Esophagus muscularis mucosa (tissue), 4 donors: Measurements from ENCODE around the gene ZNF638. TPM values are rescaled to one million over a fixed set of nuclear protein-coding genes. Genes with fewer than 3 reads are reported as not detected.

Experiments used
- DNase-seq: peaks from one replicate; pipeline ENCODE4 v3.0.0-alpha.2; 2017; ENCODE audit errors: extremely low spot score
- H3K27ac ChIP-seq, 4 donors: fragments of 200-600 bp; sonication (generic); replicated peaks in 1 of 4; 1 replicate in 3 of 4; 2 replicates in 1 of 4; pipeline ENCODE4 v1.5.1; 2016 to 2019; ENCODE audit warnings: mild to moderate bottlenecking in 1 of 4
- H3K27me3 ChIP-seq, 4 donors: fragments of 200-600 bp; sonication (generic); one replicate each; pipeline versions ENCODE4 v1.5.1 to v1.6.0; 2016 to 2019
- H3K36me3 ChIP-seq, 4 donors: fragments of 200-600 bp; sonication (generic); one replicate each; pipeline ENCODE4 v1.5.1; 2016 to 2019
- H3K4me1 ChIP-seq, 4 donors: fragments of 200-600 bp; sonication (generic); one replicate each; pipeline ENCODE4 v1.5.1; 2016 to 2019
- H3K4me3 ChIP-seq, 4 donors: fragments of 200-600 bp; sonication (generic); 1 replicate in 2 of 4; 2 replicates in 2 of 4; pipeline ENCODE4 v1.5.1; 2016 to 2019; ENCODE audit warnings: mild to moderate bottlenecking in 4 of 4, moderate library complexity in 1 of 4
- H3K9me3 ChIP-seq, 4 donors: fragments of 200-600 bp; sonication (generic); 1 replicate in 3 of 4; 2 replicates in 1 of 4; pipeline ENCODE4 v1.5.1; 2016 to 2019
- EP300 ChIP-seq: sonication (generic); formaldehyde crosslinking; IDR thresholded peaks from one replicate; pipeline ENCODE4 v1.6.1; 2017; ENCODE audit warnings: antibody characterized with exemption
- POLR2A ChIP-seq: fragments of 450-650 bp; IDR thresholded peaks from one replicate; pipeline ENCODE4 v1.6.1; 2017; ENCODE audit warnings: antibody characterized with exemption, moderate library complexity, mild to moderate bottlenecking, low read depth
- POLR2AphosphoS5 ChIP-seq, 2 donors: sonication (generic); formaldehyde crosslinking; IDR thresholded peaks; one replicate each; pipeline ENCODE4 v1.6.1; 2017; ENCODE audit warnings: antibody characterized with exemption in 2 of 2
- WGBS: methylation state at CpG from one replicate; pipeline ENCODE4 v1.1.5; 2018; 5-methylcytosine and 5-hydroxymethylcytosine counted together
- intact Hi-C: fragments of 100-400 bp; cut with DNase I; formaldehyde crosslinking; loops from one replicate; pipeline ENCODE4 v1.15.1; 2023
- total RNA-seq, 4 donors: library from RNA; depleted of rRNA; stranded (reverse); fragments of >200 nt; gene quantifications; one replicate each; pipeline versions ENCODE4 v1.1.0 to v1.2.1, GENCODE V29; 2016
- TF ChIP-seq, protein P1 (sequence below), 3 experiments: fragments of 200-600 bp in 2 of 3; fragments of 450-650 bp in 1 of 3; sonication (generic) in 2 of 3; IDR thresholded peaks; one replicate each; pipeline ENCODE4 v1.5.1; 2017 to 2019; ENCODE audit warnings: antibody characterized with exemption in 3 of 3, mild to moderate bottlenecking in 2 of 3, moderate library complexity in 1 of 3

The ZNF638 gene
- total RNA-seq, 4 donors from 2014 or later, result 77.1 to 132 (median 86.4) TPM

GRCh38 chr2:71332435-71332796 is 834 bp downstream of the ZNF638 start:
- 1% methylated on average over 6 of the region's 6 CpGs for WGBS
- intact Hi-C loops, result no loop called here

GRCh38 chr2:71333619-71334018 is 2.0 kb downstream of the ZNF638 start:
- TF ChIP-seq POLR2AphosphoS5 (IDR thresholded peaks at IDR 0.05), result no peak
- no peak for TF ChIP-seq EP300
- TF ChIP-seq, protein P1, sequence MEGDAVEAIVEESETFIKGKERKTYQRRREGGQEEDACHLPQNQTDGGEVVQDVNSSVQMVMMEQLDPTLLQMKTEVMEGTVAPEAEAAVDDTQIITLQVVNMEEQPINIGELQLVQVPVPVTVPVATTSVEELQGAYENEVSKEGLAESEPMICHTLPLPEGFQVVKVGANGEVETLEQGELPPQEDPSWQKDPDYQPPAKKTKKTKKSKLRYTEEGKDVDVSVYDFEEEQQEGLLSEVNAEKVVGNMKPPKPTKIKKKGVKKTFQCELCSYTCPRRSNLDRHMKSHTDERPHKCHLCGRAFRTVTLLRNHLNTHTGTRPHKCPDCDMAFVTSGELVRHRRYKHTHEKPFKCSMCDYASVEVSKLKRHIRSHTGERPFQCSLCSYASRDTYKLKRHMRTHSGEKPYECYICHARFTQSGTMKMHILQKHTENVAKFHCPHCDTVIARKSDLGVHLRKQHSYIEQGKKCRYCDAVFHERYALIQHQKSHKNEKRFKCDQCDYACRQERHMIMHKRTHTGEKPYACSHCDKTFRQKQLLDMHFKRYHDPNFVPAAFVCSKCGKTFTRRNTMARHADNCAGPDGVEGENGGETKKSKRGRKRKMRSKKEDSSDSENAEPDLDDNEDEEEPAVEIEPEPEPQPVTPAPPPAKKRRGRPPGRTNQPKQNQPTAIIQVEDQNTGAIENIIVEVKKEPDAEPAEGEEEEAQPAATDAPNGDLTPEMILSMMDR (IDR thresholded peaks at IDR 0.05), result no peak
- TF ChIP-seq POLR2A, result no peak
- H3K27ac ChIP-seq, result no peak overlapping the region
- intact Hi-C loops, result no loop called here
- no peaks in the 10 kb centered on the region for H3K9me3 ChIP-seq
- H3K36me3 ChIP-seq, result no peaks in the 10 kb centered on the region
- no peaks in the 10 kb centered on the region for H3K27me3 ChIP-seq
- H3K4me1 ChIP-seq, result peaks cover 39 to 64% (median 63%) of the 10 kb centered on the region in 4 donors
- WGBS, result 52% methylated on average over 3 of the region's 3 CpGs
- no peak for DNase-seq
- H3K4me3 ChIP-seq, result peak overlapping the region; percentile 95 to 97 (median 96)

More at GRCh38 chr2:71332435-71332796, 834 bp downstream of the ZNF638 start:
- Histone ChIP-seq H3K4me3 (peak overlapping the region; percentile 95 to 97 (median 96)), H3K36me3 (no peaks in the 10 kb centered on the region), H3K4me1 (peaks cover 37 to 53% (median 51%) of the 10 kb centered on the region in 4 donors), H3K27me3 (no peaks in the 10 kb centered on the region), H3K27ac (peak overlapping the region; percentile 91 to 96 (median 96)), H3K9me3 (no peaks in the 10 kb centered on the region)
- DNase-seq, result no peak
- TF ChIP-seq EP300, result no peak
- no peak for TF ChIP-seq POLR2AphosphoS5 (IDR thresholded peaks at IDR 0.05)
- TF ChIP-seq POLR2A, result no peak
- TF ChIP-seq, protein P1 (IDR thresholded peaks at IDR 0.05), result no peak

DNA sequence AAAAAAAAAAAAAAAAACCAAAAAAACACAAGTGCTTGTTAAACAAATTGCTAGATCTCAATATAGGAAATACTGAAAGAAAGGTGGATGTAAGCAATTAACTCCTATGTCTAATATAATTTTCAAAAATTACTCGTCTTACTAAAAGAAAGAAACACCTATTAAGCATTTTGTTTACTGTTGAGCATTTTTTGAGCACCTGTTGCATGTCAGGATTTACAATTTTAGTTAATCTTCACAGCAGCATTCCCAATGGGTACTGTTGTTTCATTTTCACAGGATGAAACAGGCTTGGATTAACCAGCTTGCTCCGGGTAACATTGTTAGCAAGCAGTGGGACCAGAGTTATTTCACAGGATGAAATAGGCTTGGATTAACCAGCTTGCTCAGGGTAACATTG is 4.8 kb downstream of the ZNF638 start:
- Histone ChIP-seq H3K27me3 (no peaks in the 10 kb centered on the region), H3K4me1 (peaks cover 54 to 87% (median 85%) of the 10 kb centered on the region in 4 donors), H3K4me3 (peak overlapping the region in 2 of 4 donors; percentile 8 to 29), H3K27ac (peak overlapping the region in 2 of 4 donors; percentile 20 to 48), H3K9me3 (no peaks in the 10 kb centered on the region), H3K36me3 (no peaks in the 10 kb centered on the region)
- intact Hi-C loops, result no loop called here
- TF ChIP-seq POLR2AphosphoS5 (IDR thresholded peaks at IDR 0.05) (no peak), EP300 (no peak), POLR2A (no peak)
- TF ChIP-seq, protein P1 (IDR thresholded peaks at IDR 0.05), result no peak
- WGBS, result 60% methylated on average over 2 of the region's 2 CpGs
- no peak for DNase-seq

DNA sequence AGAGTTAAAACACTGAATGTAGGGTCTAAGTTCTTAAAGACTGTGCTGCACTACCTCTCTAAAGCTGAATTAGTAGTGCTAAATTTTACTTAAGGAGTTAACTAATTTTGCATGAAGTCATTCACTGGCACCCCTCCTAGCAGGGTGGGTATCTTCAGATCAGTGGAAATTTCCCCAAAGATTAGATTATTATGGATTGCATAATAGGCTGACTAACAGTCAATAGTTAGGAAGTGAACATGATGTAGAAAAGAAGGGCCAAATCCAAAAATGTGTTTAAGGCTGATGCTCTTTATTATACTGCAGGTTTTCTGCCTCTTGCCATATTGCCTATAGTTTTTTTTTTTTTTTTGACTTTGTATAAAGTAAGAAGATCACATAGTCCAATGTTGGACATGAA is 5.2 kb downstream of the ZNF638 start:
- peak overlapping the region in 2 of 4 donors; percentile 20 to 48 for H3K27ac ChIP-seq
- peak overlapping the region in 2 of 4 donors; percentile 8 to 29 for H3K4me3 ChIP-seq

More for the DNA sequence above, 5.2 kb downstream of the ZNF638 start:
- TF ChIP-seq POLR2A (no peak), POLR2AphosphoS5 (IDR thresholded peaks at IDR 0.05) (no peak), EP300 (no peak)
- TF ChIP-seq, protein P1 (IDR thresholded peaks at IDR 0.05), result no peak
- Histone ChIP-seq H3K36me3 (no peaks in the 10 kb centered on the region), H3K27me3 (no peaks in the 10 kb centered on the region), H3K9me3 (no peaks in the 10 kb centered on the region), H3K4me1 (peaks cover 54 to 91% (median 89%) of the 10 kb centered on the region in 4 donors)
- intact Hi-C loops, result no loop called here
- DNase-seq, result no peak
